ENCODE data around the gene HOXB6. TPM values are rescaled to one million over a fixed set of nuclear protein-coding genes. Genes with fewer than 3 reads are reported as not detected.

HOXB6 gene
- total RNA-seq, 1 experiment from 2014 or later: 196 TPM

GRCh38 chr17:48617471-48618255 lies 12.9 kb upstream of the HOXB6 start:
- no peaks in the 10 kb centered on the region for H3K9me3 ChIP-seq (ENCODE audit: control insufficient read depth, insufficient read depth, low read depth, low read length)
- TF ChIP-seq POLR2AphosphoS5 (IDR thresholded peaks at IDR 0.05; ENCODE audit: low read depth, low read length): peak; percentile 80
- no peak for TF ChIP-seq REST (IDR thresholded peaks at IDR 0.05; ENCODE audit: insufficient read depth in 1 of 2, low read depth in 2 of 2, low read length in 1 of 2)
- peak; percentile 75; the same call in 1 of the 2 replicates for TF ChIP-seq SIN3A (IDR thresholded peaks at IDR 0.05; ENCODE audit: borderline replicate concordance, insufficient read depth, low read depth, low read length)
- TF ChIP-seq TCF7L2 (IDR thresholded peaks at IDR 0.05; ENCODE audit: low read depth, low read length): peak; percentile 59; the same call in 1 of the 2 replicates
- TF ChIP-seq CTCF (IDR thresholded peaks at IDR 0.05): no peak
- CTCF ChIA-PET: interaction anchor here (0.7 to 1.8 kb wide), 8 partner anchors 13 to 592 kb away, joined by 3 to 10 read pairs (median 6); partner anchors contain the start of gene HOXB6
- DNase-seq (ENCODE audit: low read depth, low spot score): no peak
- BruUV-seq (replicated peaks): no TSS peak
- POLR2A ChIA-PET: interaction anchor here (0.7 kb wide), 1 partner anchor 123 kb away, joined by 6 read pairs; no protein-coding TSS in a partner anchor
- H3K36me3 ChIP-seq (ENCODE audit: control insufficient read depth, insufficient read depth, low read length): no peaks in the 10 kb centered on the region
- H3K4me1 ChIP-seq (ENCODE audit: control insufficient read depth, insufficient read depth, low read length): peaks cover 60% of the 10 kb centered on the region
- intact Hi-C loops (cut with micrococcal nuclease; ENCODE audit: unreplicated experiment) (loop anchor here (2.0 to 10.0 kb wide), 3 partner anchors 63 to 593 kb away; no protein-coding TSS in a partner anchor), in situ Hi-C loops (cut with HindIII; ENCODE audit: low pct_unique_long_range_greater_than_20kb, low sequenced_read_pairs) (loop anchor here (5.0 kb wide), 1 partner anchor 60 kb away; no protein-coding TSS in a partner anchor)
- H3K27me3 ChIP-seq (ENCODE audit: control insufficient read depth, insufficient read depth, low read length): no peaks in the 10 kb centered on the region
- peak overlapping the region; percentile 68 to 71 for H3K4me3 ChIP-seq (ENCODE audit: low read depth in 2 of 2, low read length in 2 of 2)
- peak; percentile 6; the same call in 1 of the 2 replicates for ATAC-seq
- peak overlapping the region; percentile 99 for H3K27ac ChIP-seq (ENCODE audit: low read length)

- H3K27ac ChIP-seq (ENCODE audit: low read length): peak overlapping the region; percentile 99
These were observed 12.1 kb upstream of the HOXB6 start for GRCh38 chr17:48616717-48617470.

More at GRCh38 chr17:48616717-48617470, 12.1 kb upstream of the HOXB6 start:
- H3K4me1 ChIP-seq (ENCODE audit: control insufficient read depth, insufficient read depth, low read length): peaks cover 52% of the 10 kb centered on the region
- no peaks in the 10 kb centered on the region for H3K9me3 ChIP-seq (ENCODE audit: control insufficient read depth, insufficient read depth, low read depth, low read length)
- ATAC-seq (peak; percentile 13; the same call in 1 of the 2 replicates), DNase-seq (ENCODE audit: low read depth, low spot score) (no peak)
- TF ChIP-seq POLR2AphosphoS5 (IDR thresholded peaks at IDR 0.05; ENCODE audit: low read depth, low read length): no peak
- TF ChIP-seq CTCF (IDR thresholded peaks at IDR 0.05): no peak
- no peak for TF ChIP-seq SIN3A (IDR thresholded peaks at IDR 0.05; ENCODE audit: borderline replicate concordance, insufficient read depth, low read depth, low read length)
- TF ChIP-seq TCF7L2 (IDR thresholded peaks at IDR 0.05; ENCODE audit: low read depth, low read length): no peak
- no peaks in the 10 kb centered on the region for H3K27me3 ChIP-seq (ENCODE audit: control insufficient read depth, insufficient read depth, low read length)
- intact Hi-C loops (cut with micrococcal nuclease; ENCODE audit: unreplicated experiment): loop anchor here (5.0 to 10.0 kb wide), 2 partner anchors 355 to 592 kb away; no protein-coding TSS in a partner anchor
- H3K36me3 ChIP-seq (ENCODE audit: control insufficient read depth, insufficient read depth, low read length): no peaks in the 10 kb centered on the region
- in situ Hi-C loops (cut with HindIII; ENCODE audit: low pct_unique_long_range_greater_than_20kb, low sequenced_read_pairs): loop anchor here (5.0 kb wide), 1 partner anchor 60 kb away; no protein-coding TSS in a partner anchor
- BruUV-seq (replicated peaks): no TSS peak
- POLR2A ChIA-PET: interaction anchor here (0.5 to 1.0 kb wide), 2 partner anchors 8 to 265 kb away, joined by 3 to 7 read pairs; no protein-coding TSS in a partner anchor
- H3K4me3 ChIP-seq (ENCODE audit: low read depth in 2 of 2, low read length in 2 of 2): peak overlapping the region; percentile 68 to 71
- CTCF ChIA-PET: interaction anchor here (0.6 to 1.5 kb wide), 6 partner anchors 15 to 592 kb away, joined by 3 to 6 read pairs (median 3); no protein-coding TSS in a partner anchor
